Ovary (tissue), 9 donors: Measurements from ENCODE around the gene IFFO2. TPM values are rescaled to one million over a fixed set of nuclear protein-coding genes. Genes with fewer than 3 reads are reported as not detected.
A peak's percentile ranks its signal among the peaks of the same experiment; 100 is the strongest.

ENCODE experiments used
- DNase-seq, 5 donors: peaks; one replicate each; pipeline ENCODE4 v3.0.0-alpha.2; 2019 to 2020
- H3K27ac ChIP-seq, 2 donors: fragments of 200-600 bp; one replicate each; pipeline versions ENCODE4 v1.5.1 to v1.8.0; 2019 to 2022
- H3K27me3 ChIP-seq: fragments of 200-600 bp; one replicate; pipeline ENCODE4 v1.8.0; 2022
- H3K36me3 ChIP-seq: fragments of 200-600 bp; sonication (generic); one replicate; pipeline ENCODE4 v1.5.1; 2019
- H3K4me1 ChIP-seq: one replicate; pipeline ENCODE4 v1.8.1; 2013; ENCODE audit warnings: mild to moderate bottlenecking, moderate library complexity; ENCODE audit not compliant: insufficient read depth
- H3K4me3 ChIP-seq: fragments of 200-600 bp; sonication (generic); one replicate; pipeline ENCODE4 v1.5.1; 2017
- H3K9me3 ChIP-seq, 2 donors: fragments of 200-600 bp in 1 of 2; sonication (generic) in 1 of 2; one replicate each; pipeline versions ENCODE4 v1.5.1 to v1.8.1; 2013 to 2019; ENCODE audit warnings: mild to moderate bottlenecking in 1 of 2, moderate library complexity in 1 of 2
- EP300 ChIP-seq: sonication (generic); formaldehyde crosslinking; IDR thresholded peaks from one replicate; pipeline ENCODE4 v1.6.1; 2017; ENCODE audit warnings: antibody characterized with exemption
- POLR2A ChIP-seq: fragments of 450-650 bp; IDR thresholded peaks from one replicate; pipeline ENCODE4 v1.6.1; 2017; ENCODE audit warnings: antibody characterized with exemption, mild to moderate bottlenecking, moderate library complexity
- WGBS, 3 donors: extraction: QIAGEN DNeasy Blood & Tissue Kit in 1 of 3; methylation state at CpG; one replicate each; pipeline versions ENCODE4 v1.1.5 to v1.1.7; 2013 to 2017; 5-methylcytosine and 5-hydroxymethylcytosine counted together
- intact Hi-C, 4 donors: fragments of 100-400 bp; cut with DNase I; formaldehyde crosslinking; loops; one replicate each; pipeline versions ENCODE4 v1.11.0 to v1.15.1; 2022 to 2023
- polyA plus RNA-seq, 2 donors: library from polyadenylated mRNA; stranded (reverse); fragments of 200-250 nt in 1 of 2; fragments of 350-450 nt in 1 of 2; fragmentation: Illumina TruSeq in 1 of 2; extraction: RNeasy Lipid Tissue Mini Kit (QIAGEN cat#74804) in 1 of 2; gene quantifications; one replicate each; pipeline ENCODE4 v1.2.3, GENCODE V29; 2013 to 2014
- total RNA-seq, 7 donors: library from RNA; depleted of rRNA in 2 of 7; stranded (reverse); fragments of >200 nt in 2 of 7; fragmentation: NEBNext Ultra II Directional in 3 of 7; extraction: Animal tissue kit (Norgen Biotek cat#: 25700) in 3 of 7; gene quantifications; one replicate each; pipeline versions ENCODE4 v1.1.0 to v1.2.4, GENCODE V29; 2016 to 2023
- TF ChIP-seq, protein P1 (sequence below), 3 donors: fragments of 450-650 bp in 2 of 3; fragments of 200-600 bp in 1 of 3; IDR thresholded peaks; one replicate each; pipeline versions ENCODE4 v1.5.1 to v1.8.0; 2016 to 2022; ENCODE audit warnings: antibody characterized with exemption in 3 of 3, mild to moderate bottlenecking in 1 of 3
- donor health status: DM: no; HTN: no; CAD: no; lungs with moderate emphysema.
- donor health status: DM: no; HTN: no; CAD: no.
- donor health status: Bipolar disorder and iron deficiency.
- donor health status: DM: yes; HTN: yes; CAD: no.
- donor health status: DM: no; HTN: no; CAD: no.
- donor health status: DM: yes; HTN: yes; CAD: no.

IFFO2 gene
- total and polyA plus RNA-seq, 9 donors: 3.4 to 11.2 (median 6.2) TPM

DNA sequence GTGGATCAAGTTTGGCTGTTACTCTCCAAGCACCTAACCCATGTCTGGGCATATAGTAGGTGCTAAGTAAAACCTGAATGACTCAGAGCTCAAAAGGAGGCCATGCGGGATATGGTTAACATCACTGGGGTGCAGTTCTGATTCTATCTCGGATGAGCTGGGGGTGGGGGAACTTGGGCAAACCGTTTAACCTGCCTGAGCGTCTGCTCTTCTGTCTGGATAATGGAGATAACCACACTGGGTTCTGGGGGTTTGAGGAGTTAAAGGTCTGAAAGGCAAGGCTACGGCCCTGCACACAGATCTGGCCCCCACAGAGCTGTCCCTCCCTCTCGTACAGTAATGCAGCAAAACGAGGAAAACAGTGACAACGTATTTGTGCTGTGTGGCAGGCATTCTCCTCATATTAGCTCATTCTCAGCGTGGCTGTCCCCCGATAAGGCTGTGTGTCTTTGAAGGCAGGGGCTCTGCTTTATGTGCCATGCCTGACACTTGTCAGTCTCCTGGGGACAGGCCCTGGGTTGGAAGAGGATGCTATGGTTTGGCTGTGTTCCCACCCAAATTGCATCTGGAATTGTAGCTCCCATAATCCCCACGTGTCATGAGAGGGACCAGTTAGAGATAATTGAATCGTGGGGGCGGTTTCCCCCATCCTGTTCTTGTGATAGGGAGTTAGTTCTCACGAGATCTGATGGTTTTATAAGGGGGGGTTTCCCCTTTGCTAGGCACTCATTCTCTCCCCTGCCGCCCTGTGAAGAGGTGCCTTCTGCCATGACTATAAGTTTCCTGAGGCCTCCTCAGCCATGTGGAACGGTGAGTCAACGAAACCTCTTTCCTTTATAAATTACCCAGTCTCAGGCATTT lies 47.3 kb downstream of the IFFO2 start:
- no peak for DNase-seq
- Histone ChIP-seq H3K4me1 (peaks cover 3% of the 10 kb centered on the region), H3K27ac (no peak overlapping the region), H3K36me3 (no peaks in the 10 kb centered on the region), H3K9me3 (no peaks in the 10 kb centered on the region), H3K27me3 (no peaks in the 10 kb centered on the region), H3K4me3 (no peak overlapping the region)
- TF ChIP-seq EP300 (no peak), POLR2A (no peak)
- TF ChIP-seq, protein P1, sequence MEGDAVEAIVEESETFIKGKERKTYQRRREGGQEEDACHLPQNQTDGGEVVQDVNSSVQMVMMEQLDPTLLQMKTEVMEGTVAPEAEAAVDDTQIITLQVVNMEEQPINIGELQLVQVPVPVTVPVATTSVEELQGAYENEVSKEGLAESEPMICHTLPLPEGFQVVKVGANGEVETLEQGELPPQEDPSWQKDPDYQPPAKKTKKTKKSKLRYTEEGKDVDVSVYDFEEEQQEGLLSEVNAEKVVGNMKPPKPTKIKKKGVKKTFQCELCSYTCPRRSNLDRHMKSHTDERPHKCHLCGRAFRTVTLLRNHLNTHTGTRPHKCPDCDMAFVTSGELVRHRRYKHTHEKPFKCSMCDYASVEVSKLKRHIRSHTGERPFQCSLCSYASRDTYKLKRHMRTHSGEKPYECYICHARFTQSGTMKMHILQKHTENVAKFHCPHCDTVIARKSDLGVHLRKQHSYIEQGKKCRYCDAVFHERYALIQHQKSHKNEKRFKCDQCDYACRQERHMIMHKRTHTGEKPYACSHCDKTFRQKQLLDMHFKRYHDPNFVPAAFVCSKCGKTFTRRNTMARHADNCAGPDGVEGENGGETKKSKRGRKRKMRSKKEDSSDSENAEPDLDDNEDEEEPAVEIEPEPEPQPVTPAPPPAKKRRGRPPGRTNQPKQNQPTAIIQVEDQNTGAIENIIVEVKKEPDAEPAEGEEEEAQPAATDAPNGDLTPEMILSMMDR (IDR thresholded peaks at IDR 0.05): no peak
- intact Hi-C loops: loop anchor here (5.0 to 10.0 kb wide), 5 partner anchors 46 to 336 kb away; partner anchors contain the start of gene IFFO2 (in 1 of the 4)
- WGBS, 3 donors: 76 to 83% (median 80%) methylated on average over 17 of the region's 17 CpGs

DNA sequence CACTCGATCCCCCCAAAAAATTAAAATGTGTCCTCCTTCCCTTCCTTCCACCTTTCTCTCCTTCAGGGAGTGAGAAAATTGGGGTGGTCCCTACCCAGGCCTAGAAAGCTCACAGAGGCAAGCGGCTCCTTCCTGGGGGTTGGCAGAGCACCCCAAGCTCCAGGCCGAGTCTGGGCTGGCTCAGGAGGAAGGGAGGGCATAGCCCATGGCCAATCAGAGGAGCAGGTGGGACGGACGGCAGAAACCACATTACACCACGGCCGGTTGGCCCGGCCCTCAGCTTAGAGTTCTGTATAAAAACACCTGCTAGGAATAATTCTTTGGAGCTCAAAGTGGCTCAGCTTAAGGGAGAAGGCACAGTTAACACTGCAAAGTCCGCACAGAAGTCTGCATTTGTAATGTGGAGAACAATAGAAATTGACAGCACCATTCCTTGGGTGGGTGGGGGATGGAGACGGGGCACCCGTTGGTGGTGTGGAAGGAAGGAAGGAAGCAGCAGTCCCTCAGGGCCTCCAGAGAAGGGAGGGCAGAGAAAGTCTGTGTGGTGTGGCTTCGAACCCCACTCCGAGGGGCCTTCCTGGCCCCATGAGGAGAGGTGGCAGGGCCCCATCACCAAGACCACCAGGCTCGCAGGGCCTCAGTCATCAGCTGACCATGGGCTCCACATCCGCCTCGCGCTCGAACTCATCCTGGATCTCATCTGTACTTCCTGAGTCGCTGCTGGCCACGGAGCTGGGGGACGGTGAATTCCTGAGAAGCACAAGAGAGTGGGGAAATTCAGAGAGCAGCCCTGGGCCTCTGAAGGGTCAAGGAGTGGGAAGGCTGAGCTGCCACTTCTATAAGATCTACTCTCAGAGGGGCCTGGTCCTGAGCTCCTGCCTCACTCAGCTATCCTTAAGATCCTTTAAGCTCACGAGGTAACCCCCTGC lies 48.3 kb downstream of the IFFO2 start:
- intact Hi-C loops: loop anchor here (5.0 to 10.0 kb wide), 5 partner anchors 47 to 337 kb away; partner anchors contain the start of gene IFFO2 (in 1 of the 4)
- Histone ChIP-seq H3K4me1 (peaks cover 3% of the 10 kb centered on the region), H3K36me3 (no peaks in the 10 kb centered on the region), H3K27ac (no peak overlapping the region), H3K27me3 (no peaks in the 10 kb centered on the region), H3K4me3 (no peak overlapping the region), H3K9me3 (no peaks in the 10 kb centered on the region)
- TF ChIP-seq POLR2A: no peak
- TF ChIP-seq EP300: no peak
- TF ChIP-seq, protein P1 (IDR thresholded peaks at IDR 0.05): no peak
- WGBS, 3 donors: 69 to 73% (median 73%) methylated on average over 22 of the region's 22 CpGs
- DNase-seq: no peak

DNA sequence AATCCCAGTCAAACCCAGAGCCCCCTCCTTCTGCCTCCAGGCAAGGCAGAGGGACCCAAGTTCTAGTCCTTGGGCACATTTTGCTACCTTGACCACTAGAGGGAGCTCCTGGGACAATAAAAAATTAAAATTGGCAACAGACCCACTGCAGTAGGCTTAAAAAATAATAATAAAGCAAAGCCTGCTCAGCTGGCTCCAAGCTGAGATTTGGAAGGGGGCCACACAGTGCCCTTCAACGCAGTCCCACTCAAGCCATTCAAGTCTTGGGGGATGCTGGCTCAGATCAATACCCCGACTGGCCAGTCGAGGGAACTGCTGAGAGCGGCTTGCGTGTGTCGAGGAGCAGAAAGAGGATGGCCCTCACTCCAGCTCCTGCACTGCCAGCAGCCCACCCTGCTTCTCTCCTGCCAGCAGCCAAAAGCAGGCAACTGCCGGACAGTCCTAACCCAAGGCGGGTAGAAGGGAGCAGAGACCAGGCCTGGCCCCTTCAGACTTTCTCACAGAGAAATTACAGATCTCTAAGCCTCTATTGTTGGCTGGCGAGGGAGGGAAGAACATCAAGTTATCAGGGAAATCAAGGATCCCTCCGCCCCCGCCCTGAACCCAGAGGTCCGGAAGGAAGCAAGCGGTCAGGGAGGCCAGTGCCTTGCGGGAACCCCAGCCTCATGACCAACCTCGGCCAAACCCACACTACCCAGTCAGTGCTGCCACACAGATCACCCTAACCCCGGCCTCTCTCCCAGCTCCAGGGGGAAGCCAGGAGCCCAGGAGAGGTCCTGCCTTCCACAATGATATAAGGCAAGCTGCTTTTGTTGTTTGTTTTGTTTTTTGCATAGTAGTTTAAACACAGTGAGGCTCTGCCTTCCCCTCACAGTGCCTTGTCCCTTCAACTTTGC lies 49.2 kb downstream of the IFFO2 start:
- Histone ChIP-seq H3K27ac (peak overlapping the region in 1 of 2 donors; percentile 50), H3K4me1 (peaks cover 3% of the 10 kb centered on the region), H3K27me3 (no peaks in the 10 kb centered on the region), H3K4me3 (no peak overlapping the region), H3K9me3 (no peaks in the 10 kb centered on the region), H3K36me3 (no peaks in the 10 kb centered on the region)
- TF ChIP-seq EP300 (no peak), POLR2A (no peak)
- TF ChIP-seq, protein P1 (IDR thresholded peaks at IDR 0.05): peak; percentile 72 to 85 (median 75)
- intact Hi-C loops: loop anchor here (5.0 to 10.0 kb wide), 5 partner anchors 48 to 338 kb away; partner anchors contain the start of gene IFFO2 (in 1 of the 4)
- 31 to 45% (median 37%) methylated on average over 16 of the region's 16 CpGs for WGBS, 3 donors
- peak; percentile 60 to 83 (median 75) for DNase-seq
